CD4-positive, alpha-beta T cell treated with Interleukin-15 for 1 hour (primary cell): ENCODE measurements around the gene SAMD4B.
A peak's percentile ranks its signal among the peaks of the same experiment; 100 is the strongest.
"Not testable (repeated sequence)": the region's sequence is repeated elsewhere in the genome, so short reads cannot be mapped to it uniquely, and the experiment has no call there.

Experiments
- DNase-seq: peaks from one replicate; pipeline ENCODE4 v3.0.0-alpha.2; 2020

SAMD4B gene

DNA sequence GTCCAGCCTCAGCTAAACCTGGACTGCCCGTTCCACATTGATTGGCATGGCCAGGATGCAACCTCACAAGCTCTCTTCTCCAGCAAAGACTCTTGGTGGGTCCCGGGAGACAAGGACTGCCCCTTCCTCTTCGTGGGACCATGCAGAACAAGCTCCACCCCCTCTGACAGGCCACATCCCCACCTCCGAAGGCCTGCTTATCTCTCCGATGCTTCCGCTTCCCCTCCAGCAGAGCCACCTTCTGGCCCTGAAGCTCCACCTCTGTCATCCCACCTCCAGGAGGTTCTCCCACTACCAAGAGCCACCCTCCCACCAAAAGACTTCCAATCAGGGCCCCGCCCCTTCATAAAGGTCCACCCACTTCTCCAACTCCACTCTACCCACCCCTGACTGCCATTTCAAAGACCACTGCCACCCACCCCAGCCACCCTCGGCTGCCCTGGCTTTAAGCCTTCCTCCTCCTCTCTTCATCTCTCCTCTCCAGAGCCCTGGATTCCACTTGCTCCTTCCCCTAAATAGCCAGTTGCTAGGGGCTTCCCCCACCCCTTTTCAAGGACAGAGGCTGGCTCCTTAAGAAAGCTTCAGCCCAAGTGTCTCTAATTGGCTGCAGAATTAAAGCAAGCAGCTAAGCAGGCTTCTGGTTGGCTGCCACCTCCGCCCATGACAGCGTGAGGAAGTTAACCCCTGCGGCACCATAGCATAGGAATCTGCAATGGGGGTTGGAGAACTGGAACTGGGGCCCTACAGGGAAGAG is 31.5 kb upstream of the SAMD4B start:
- DNase-seq, result no peak

DNA sequence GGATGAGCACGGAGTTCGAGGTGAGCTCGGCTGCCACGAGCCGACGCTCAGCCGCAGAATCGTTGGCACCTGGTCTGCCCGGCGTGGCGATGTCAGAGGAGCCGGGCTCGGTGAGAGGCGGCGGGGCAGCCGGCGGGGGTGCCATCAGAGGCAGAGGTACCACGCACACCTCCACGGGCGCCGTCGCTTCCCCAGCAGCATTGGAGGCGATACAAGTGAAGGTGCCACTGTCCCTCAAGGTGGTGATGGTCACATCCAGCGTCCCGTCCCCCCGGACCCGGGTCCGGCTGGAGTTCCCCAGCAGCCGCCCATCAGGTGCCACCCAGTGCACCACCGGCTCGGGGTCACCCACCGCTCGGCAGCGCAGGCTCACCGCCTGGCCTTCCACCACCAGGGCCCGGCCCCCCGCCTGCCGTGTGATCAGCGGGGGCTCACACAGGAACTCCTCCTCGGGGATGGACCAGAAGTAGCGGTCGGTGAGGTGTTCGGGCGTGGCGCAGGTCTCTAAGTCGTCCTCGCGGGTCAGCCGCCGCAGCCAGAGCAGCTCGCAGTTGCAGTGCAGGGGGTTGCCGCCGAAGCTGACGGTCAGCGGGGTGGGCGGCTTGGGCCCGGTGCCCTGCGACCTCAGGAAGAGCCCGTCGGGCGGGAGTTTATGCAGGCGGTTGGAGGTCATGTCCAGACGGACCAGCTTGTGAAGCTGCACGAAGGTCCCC is 28.0 kb upstream of the SAMD4B start:
- DNase-seq, result no peak

DNA sequence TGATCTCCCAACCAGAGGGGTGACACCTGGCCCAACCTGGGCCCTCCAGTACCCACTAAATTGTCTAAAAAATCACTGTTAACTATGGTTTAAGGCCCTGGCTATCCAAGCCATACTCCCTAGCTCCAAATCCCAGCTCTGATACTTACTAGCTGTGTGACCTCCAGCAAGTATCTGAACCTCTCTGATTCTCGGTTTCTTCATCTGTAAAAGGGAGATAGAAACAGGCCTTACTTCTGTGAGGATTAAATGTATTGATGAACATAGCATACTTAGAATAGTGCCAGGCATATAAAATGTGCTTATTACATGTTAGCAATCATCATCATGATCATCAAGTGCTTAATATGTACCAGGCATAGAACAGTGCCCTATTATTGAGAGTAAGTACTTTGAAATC is 26.3 kb upstream of the SAMD4B start:
- DNase-seq, result no peak

DNA sequence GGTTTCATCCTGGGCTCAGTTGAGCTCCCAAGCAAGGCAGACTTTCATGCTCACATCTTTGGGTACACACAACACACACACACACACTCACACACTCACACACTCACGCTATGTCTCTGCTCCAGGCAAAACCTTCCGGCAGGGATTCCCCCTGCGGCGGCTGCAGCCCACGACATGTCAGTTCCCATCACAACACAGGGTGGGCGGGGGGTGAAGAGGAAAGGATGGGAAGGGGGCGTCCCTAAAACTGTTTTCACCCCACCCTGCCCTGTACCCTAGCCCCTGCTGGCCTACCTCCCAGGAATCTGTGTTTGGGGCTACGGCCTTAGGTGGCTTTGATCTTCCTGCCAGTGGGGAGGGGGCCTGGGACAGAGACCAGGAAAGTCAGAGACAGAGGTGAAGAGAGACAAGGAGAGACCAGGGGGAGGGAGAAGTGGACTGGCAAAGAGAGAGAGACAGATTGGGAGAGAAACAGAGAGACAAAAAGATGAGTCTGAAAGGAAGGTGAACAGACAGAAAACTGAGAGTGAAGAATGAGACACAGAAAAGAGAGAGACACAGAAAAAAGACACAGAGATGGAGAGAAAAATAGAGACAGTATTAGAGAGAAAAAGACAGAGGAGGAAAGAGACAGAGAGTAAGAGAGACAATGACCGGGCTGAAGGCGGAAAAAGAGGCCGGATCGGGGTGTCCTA is 25.4 kb upstream of the SAMD4B start:
- no peak for DNase-seq

DNA sequence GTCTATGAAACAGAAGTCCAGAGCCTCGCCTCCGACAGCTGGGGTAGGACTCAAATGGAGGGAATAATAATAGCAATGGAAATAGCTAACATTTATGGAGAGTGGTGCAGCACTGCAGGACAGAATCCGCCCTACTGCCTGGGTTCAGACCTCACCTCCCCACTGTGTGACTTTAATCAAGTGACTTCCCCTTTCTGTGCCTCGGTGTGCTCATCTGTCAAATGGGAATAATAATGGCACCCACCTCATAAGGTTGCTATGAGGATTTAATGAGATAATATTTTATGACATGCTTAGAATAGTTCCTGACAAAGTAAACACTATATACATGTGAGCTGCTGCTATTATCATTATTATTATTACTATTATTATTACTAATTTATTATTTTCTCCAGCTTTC is 24.7 kb upstream of the SAMD4B start:
- DNase-seq, result no peak

DNA sequence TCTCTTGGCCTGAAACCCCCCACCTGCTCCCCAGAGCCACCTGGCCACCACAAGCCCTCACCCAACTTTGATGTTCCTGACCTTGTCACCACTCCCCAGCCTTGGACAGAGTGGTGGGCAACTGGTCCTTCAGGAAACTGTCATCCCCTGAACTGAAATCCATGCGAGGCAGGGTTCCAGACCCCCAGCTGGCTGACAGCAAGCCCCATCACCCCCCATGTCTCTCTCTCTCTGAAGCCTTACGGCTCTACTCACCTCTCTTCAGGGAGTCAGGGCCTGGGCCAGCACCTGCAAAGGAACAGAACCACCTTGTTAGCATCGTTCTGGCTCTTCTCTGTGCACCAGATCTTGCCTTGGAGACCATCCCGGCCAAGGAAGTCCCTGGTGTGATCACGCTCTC is 24.1 kb upstream of the SAMD4B start:
- DNase-seq, result no peak

DNA sequence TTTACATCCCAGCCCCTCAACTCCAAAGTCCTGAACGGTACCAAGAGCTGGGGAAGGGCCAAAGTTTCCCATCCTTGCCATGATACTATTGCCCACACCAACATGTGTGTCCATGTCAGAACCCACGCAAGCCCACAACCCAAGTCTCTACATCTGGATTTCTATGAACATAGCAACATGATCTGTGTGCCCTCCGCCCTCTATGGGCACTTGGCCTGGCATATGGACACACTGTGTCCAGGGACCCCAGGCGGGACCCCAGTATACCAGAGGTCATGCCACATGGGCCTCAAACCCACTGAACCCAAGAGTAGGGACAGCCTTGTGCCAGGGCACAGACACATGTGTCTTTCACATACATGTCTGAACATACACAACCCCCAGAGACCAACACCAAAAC is 23.5 kb upstream of the SAMD4B start:
- DNase-seq, result no peak

DNA sequence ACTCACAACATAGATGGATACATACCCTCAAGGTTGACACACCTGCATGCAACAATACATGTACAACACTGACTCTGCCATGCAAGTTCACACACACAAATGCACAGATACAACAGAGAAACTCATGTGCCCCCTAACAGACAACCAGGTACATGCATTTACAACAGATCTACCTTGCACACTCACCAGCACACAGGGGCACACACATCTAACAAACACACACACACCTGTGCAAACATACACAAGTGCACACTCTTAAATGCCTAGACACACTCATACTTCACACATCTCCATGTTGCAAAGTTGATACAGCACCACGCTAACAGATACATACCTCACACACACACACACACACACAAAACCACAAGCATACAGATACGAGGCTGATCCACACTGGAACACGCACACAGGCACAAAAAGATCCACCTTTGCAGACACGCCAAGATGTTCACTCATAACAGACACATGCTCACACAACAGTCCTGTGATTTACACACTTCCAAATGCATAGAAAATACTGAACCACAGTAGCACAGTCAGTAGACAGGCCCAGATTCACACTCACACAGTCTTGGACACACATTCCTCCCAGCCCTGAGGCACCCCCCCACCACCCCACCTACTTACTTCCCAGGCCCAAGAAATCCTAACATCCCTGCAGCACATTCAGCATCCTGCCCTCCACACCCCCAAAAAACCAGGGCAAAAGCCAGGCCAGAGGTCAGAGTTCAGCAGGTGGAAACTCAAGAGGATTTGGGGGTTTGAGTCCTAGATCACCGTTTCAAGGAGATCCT is 22.9 kb upstream of the SAMD4B start:
- no peak for DNase-seq

DNA sequence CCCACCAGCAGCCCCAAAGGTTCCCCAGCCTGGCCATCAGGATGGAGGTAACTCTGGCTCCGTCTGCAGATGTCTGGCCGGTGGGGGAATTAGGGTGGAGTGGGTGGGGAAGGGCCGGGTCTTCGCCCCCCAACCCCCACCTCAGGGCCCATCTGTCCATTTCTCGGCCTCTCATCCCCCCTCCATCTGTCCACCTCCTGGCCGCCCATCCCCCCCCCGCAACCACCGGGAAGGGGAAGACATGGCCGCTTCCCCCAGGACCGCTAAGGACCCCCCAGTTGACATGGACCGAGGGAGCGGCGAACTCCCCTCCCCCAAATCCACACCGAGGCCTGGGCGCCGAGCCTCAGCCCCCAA is 22.4 kb upstream of the SAMD4B start:
- DNase-seq, result no peak

DNA sequence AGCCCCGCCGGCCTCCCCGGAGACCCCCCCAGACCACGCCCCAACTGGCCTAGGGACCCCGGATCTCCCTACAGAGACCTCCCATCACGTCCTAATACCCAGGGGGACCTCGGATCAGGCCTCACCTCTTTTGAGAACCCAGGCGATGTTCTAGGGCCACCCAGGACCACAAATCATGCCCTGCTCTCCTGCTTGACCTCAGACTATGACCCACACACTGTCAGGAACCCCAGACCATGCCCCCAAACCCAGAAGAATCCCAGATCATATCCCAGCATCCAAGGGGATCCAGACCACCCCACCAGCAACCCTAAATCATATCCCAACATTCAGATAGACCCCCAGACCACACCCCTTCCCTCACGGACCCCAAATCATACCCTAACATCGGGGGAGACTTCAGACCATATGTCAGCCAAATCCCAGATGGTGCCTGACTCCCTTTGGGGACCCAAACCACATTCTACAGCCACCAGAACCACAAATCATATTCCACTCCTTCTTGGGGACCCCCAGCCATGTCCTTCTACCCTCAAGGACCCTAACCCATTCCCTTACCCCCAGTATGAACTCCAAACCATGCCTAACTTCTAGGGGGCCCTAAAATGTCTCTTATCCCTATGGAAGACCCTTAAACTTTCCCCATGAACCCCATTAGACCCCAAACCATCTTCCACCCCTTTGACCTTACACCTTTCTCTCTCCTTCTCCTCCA is 20.9 kb upstream of the SAMD4B start:
- no peak for DNase-seq

DNA sequence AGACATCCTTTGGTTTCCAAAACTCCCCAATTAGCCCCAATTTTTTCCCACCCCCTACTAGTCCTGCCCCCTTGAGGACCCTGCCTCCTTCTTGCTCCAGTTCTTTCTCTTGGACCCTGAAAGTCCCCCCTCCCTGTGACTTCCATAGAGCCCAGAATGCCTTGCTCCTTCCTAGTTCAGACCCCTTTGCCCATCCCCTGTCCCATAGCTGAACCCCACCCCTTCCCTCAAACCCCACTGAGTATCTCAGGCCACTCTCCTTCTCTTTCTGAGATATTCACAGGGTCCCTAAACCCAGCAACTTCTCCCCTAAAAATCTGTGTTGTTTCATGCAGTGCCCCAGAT is 20.4 kb upstream of the SAMD4B start:
- no peak for DNase-seq

DNA sequence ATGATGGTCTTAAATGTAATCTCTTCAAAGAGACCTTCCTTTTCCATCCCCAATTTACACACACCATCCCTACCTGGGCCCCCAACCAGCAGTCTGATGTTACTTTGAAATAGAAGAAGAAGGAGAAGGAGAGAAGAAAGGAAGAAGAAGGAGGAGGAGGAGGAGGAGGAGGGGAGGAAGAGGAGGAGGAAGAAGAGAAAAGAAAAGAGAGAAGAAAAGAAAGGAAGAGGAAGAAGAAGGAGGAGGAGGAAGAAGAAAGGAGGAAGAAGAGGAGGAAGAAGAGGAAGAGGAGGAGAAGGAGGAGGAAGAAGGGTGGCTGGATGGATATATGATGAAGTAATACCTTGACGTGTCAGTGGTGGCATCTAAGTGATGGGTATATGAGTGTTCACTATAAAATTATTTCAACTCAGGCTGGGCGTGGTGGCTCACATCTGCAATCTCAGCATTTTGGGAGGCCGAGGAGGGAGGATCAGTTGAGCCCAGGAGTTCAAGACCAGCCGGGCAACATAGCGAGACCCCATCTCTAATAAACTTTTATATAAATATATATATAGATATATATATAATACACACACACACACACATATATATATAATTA is 17.9 kb upstream of the SAMD4B start:
- DNase-seq, result no peak

DNA sequence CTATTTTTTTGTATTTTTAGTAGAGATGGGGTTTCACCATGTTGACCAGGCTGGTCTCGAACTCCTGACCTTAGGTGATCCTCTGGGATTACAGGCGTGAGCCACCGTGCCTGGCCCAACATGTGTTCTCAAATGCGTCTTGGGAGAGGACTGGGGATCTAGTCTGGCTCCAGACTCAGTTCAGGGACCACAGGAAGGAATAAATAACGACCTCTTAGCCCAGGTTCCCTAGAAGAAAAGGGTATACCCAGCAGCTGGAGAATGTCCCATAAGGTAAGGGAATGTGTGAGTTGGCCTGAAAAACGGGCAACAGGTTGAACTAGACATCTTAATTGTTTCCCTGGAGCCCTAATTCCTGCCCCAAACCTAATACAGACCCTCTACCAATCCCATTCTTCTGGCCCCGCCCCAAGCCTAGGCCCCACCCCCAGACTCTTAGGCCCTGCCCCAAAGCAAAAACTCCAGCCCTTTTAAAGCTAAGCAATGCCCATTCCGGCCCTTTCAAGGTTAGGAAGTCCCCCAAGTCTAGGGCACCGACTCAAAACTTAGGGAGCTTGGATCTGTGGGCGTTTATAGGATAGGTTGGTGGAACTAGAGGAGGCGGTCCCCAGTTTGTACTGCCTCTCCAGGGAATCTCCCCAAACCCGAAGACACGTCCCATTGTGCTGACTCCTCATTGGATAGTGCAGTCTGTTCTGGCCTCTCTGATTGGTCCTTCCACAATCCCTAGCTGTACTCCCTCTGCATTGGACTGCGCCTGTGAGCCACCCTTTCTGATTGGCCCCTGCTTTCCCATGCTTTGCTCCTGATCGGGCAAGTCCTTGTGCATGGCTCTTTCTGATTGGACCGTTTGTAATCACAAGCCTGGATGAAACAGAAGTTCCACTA is 16.2 kb upstream of the SAMD4B start:
- no peak for DNase-seq

DNA sequence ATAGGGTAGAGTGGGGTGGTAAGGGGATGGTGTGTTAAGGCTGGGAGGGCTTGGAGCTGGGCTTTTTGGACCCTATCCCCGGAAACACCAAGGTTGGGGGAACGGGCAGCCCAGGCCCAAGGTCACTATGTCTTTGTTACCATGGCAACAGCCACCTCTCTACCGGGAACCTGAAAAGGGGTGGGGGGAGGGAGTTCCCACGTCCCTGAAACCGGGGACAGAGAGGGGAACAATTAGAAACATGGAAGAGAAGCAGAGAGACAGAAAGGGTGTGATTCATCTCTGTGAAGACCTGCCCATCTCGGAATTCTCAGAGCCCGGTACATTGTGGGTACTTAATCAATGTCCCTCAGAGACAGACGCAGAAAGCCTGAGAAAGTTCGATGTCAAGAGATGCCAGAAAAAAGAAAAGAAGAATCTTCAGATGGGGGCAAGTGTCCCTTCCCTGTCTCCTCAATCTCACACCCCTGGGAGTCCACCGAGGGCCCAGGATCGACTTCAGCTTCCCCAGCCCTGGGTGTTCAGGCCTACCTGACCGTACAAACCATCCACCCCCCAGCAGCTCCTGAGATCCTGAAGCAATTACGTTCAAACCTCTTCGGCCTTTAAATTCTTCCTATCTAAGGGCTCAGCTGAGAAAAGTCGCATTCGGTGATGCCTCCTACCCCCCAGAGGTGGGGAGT is 14.7 kb upstream of the SAMD4B start:
- no peak for DNase-seq

DNA sequence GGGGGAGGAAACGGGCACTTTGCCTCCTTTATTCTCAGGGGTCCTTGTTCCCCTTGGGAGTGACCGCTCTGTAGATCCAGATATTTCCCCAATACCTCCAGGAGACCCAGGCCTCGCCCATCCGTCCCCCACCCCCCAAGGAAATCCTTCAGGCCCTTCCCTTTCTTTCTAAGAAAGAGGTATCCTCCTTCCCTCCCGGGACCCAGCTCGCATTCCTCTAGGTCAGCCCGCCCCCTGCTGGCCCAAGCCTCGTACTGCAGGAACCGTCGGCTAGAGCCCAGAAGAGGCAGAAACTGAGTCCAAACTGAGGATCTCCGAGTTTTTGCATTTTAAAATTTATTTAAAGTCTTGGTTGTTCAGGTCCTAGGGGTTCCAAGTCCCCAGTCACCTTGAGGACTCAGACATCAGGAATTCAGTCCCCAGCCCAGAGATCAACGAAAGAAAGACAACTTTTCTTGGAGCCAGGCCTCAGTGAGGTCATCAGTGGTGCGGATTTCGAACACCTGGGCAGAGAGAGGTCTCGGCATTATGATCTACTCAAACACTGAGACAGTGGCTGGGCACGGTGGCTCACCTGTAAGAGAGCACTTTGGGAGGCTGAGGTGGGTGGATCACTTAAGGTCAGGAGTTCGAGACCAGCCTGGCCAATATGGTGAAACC is 14.0 kb upstream of the SAMD4B start:
- peak; percentile 67 for DNase-seq

DNA sequence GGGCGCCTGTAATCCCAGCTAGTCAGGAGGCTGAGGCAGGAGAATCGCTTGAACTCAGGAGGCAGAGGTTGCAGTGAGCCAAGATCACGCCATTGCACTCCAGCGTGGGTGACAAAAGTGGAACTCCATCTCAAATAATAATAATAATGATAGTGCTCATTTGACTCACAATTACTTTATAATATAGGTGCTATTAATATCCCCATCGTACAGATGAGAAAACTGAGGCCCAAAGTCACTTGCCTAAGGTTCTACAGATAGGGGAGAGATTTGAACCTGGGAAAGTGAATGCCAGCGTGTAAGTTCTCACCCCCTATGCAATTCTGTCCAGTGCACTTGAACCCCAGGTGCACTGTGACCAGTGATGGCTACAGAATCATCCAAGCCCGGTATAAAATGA is 12.3 kb upstream of the SAMD4B start:
- no peak for DNase-seq

DNA sequence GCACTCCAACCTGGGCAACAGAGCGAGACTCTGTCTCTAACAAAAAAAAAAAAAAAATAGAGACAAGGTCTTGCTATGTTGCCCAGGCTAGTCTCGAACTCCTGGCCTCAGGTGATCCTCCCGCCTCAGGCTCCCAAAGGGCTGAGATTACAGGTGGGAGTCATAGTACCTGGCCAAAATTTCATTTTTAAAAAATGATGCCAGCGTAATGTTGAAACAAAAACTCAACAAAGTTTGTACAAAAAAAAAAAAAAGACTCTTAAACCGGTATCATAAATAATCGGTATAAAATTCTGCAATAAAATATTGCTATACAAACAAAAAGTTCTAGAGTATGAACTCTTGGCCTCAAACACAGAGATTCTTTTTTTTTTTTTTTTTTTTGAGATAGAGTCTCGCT is 9.9 kb upstream of the SAMD4B start:
- DNase-seq, result no peak

DNA sequence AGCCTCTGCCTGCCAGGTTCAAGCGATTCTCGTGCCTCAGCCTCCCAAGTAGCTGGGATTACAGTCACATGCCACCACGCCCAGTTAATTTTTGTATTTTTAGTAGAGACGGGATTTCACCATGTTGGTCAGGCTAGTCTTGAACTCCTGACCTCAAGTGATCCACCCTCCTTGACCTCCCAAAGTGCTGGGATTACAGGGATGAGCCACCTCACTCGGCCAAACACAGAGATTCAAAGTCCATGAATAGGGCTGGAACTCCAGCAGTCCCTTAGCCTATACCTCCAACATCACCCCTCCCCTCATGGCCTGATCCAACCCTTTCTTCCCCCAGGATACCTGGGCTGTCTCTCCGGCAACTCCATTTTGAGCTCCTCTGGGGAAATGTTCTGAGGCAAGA is 9.5 kb upstream of the SAMD4B start:
- DNase-seq, result not testable (repeated sequence)

DNA sequence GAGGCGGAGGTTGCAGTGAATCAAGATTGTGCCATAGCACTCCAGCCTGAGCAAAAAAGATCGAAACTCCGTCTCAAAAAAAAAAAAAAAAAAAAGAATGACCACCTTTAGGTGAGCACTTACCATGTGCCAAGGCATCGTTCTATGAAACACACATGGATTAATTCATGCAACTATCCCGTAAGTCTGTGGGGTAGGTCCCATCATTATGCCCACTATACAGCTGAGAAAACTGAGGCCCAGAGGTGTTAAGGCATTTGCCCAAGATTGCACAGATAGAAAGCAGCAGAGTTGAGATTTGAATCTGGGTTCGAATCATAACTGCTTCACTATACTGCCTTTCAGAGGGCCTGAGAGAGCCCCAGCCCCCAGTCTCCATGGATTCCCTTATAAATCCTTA is 8.7 kb upstream of the SAMD4B start:
- no peak for DNase-seq

DNA sequence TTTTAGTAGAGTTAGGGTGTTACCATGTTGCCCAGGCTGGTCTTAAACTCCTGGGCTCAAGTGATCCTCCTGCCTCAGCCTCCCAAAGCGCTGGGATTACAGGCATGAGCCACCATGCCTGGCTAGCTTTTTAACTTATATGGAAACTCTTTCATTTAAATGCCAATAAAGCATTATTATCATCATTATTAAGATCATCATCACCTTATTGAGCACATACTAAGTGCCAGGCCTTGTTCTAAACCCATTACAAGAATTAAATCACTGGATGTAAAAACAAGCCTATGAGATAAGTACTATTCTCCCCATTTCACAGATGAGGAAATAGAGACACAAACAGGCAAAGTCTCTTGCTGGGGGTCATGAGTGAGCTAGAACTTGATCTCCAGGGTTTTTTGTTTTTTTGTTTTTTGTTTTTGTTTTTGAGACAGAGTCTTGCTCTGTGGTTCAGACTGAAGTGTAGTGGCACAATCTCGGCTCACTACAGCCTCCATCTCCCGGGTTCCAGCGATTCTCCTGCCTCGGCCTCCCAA is 7.7 kb upstream of the SAMD4B start:
- DNase-seq, result no peak
